ENCODE measurements around the gene CDHR4. TPM values are rescaled to one million over a fixed set of nuclear protein-coding genes. Genes with fewer than 3 reads are reported as not detected.

Gene CDHR4
- total RNA-seq, 1 donor from 2014 or later, result not detected

GRCh38 chr3:49807431-49808114 is 7.9 kb upstream of the CDHR4 start:
- no peaks in the 10 kb centered on the region for H3K9me3 Mint-ChIP-seq
- peaks cover 9% of the 10 kb centered on the region for H3F3A ChIP-seq (ENCODE audit: low read depth)
- no peak overlapping the region for H3K4me3 Mint-ChIP-seq
- H2AFZ ChIP-seq (replicated peaks), result no peak overlapping the region
- no peak overlapping the region for H3K4me3 ChIP-seq
- H3K36me3 ChIP-seq, result no peaks in the 10 kb centered on the region
- no peak overlapping the region for H3K27ac ChIP-seq
- no peak overlapping the region for H3K9ac ChIP-seq
- H3K36me3 Mint-ChIP-seq, result no peaks in the 10 kb centered on the region
- H3K27me3 ChIP-seq, result peaks cover 24% of the 10 kb centered on the region
- H3K27ac Mint-ChIP-seq, result no peak overlapping the region
- H3K27me3 Mint-ChIP-seq (ENCODE audit: insufficient read depth, low read depth), result peaks cover 7% of the 10 kb centered on the region
- no peak for DNase-seq (ENCODE audit: low spot score)
- H3K4me1 ChIP-seq, result peaks cover 15% of the 10 kb centered on the region
- H3K4me2 ChIP-seq, result no peak overlapping the region
- H3K9me3 ChIP-seq (ENCODE audit: low read depth), result no peaks in the 10 kb centered on the region
- TF ChIP-seq EZH2 (IDR thresholded peaks at IDR 0.05) (no peak), CTCF (IDR thresholded peaks at IDR 0.05) (no peak), EZH2phosphoT487 (IDR thresholded peaks at IDR 0.05) (no peak)
- H3K4me1 Mint-ChIP-seq, result peaks cover 15% of the 10 kb centered on the region
- no peaks in the 10 kb centered on the region for H3K79me2 ChIP-seq (ENCODE audit: low read depth)
- peaks cover 3% of the 10 kb centered on the region for H4K20me1 ChIP-seq (ENCODE audit: low read depth)

GRCh38 chr3:49806850-49807249 is 7.2 kb upstream of the CDHR4 start:
- Mint-ChIP-seq H3K4me3 (no peak overlapping the region), H3K27ac (peak overlapping the region; percentile 50), H3K27me3 (ENCODE audit: insufficient read depth, low read depth) (peaks cover 14% of the 10 kb centered on the region), H3K4me1 (peaks cover 18% of the 10 kb centered on the region), H3K9me3 (no peaks in the 10 kb centered on the region), H3K36me3 (no peaks in the 10 kb centered on the region)
- Histone ChIP-seq H3K9ac (no peak overlapping the region), H2AFZ (replicated peaks) (no peak overlapping the region), H3K79me2 (ENCODE audit: low read depth) (no peaks in the 10 kb centered on the region), H3K27me3 (peaks cover 30% of the 10 kb centered on the region), H3K4me2 (no peak overlapping the region), H3K4me1 (peaks cover 15% of the 10 kb centered on the region), H4K20me1 (ENCODE audit: low read depth) (peaks cover 3% of the 10 kb centered on the region), H3K27ac (no peak overlapping the region), H3K36me3 (no peaks in the 10 kb centered on the region), H3F3A (ENCODE audit: low read depth) (peaks cover 11% of the 10 kb centered on the region), H3K9me3 (ENCODE audit: low read depth) (no peaks in the 10 kb centered on the region), H3K4me3 (no peak overlapping the region)
- no peak for DNase-seq (ENCODE audit: low spot score)
- no peak for TF ChIP-seq EZH2phosphoT487 (IDR thresholded peaks at IDR 0.05)
- no peak for TF ChIP-seq EZH2 (IDR thresholded peaks at IDR 0.05)
- TF ChIP-seq CTCF (IDR thresholded peaks at IDR 0.05), result no peak

GRCh38 chr3:49805897-49806701 is 6.4 kb upstream of the CDHR4 start:
- DNase-seq (ENCODE audit: low spot score), result no peak
- H2AFZ ChIP-seq (replicated peaks), result no peak overlapping the region
- H3K4me3 ChIP-seq, result no peak overlapping the region
- H3K36me3 ChIP-seq, result no peaks in the 10 kb centered on the region
- H3K4me1 ChIP-seq, result peaks cover 22% of the 10 kb centered on the region
- H3K27ac ChIP-seq, result no peak overlapping the region
- H3K9ac ChIP-seq, result no peak overlapping the region
- H3K4me2 ChIP-seq, result no peak overlapping the region
- Mint-ChIP-seq H3K4me3 (no peak overlapping the region), H3K9me3 (no peaks in the 10 kb centered on the region), H3K27ac (no peak overlapping the region), H3K36me3 (no peaks in the 10 kb centered on the region), H3K27me3 (ENCODE audit: insufficient read depth, low read depth) (peaks cover 22% of the 10 kb centered on the region), H3K4me1 (peaks cover 18% of the 10 kb centered on the region)
- TF ChIP-seq CTCF (IDR thresholded peaks at IDR 0.05), result no peak
- TF ChIP-seq EZH2phosphoT487 (IDR thresholded peaks at IDR 0.05), result no peak
- TF ChIP-seq EZH2 (IDR thresholded peaks at IDR 0.05), result no peak
- H3K9me3 ChIP-seq (ENCODE audit: low read depth), result no peaks in the 10 kb centered on the region
- no peaks in the 10 kb centered on the region for H3K79me2 ChIP-seq (ENCODE audit: low read depth)
- peaks cover 37% of the 10 kb centered on the region for H3K27me3 ChIP-seq
- peaks cover 18% of the 10 kb centered on the region for H3F3A ChIP-seq (ENCODE audit: low read depth)
- H4K20me1 ChIP-seq (ENCODE audit: low read depth), result peaks cover 3% of the 10 kb centered on the region
